Measurements from ENCODE around the gene GAGE12D. TPM values are rescaled to one million over a fixed set of nuclear protein-coding genes. Genes with fewer than 3 reads are reported as not detected.
"Not testable (repeated sequence)": the region's sequence is repeated elsewhere in the genome, so short reads cannot be mapped to it uniquely, and the experiment has no call there.

Gene GAGE12D, protein sequence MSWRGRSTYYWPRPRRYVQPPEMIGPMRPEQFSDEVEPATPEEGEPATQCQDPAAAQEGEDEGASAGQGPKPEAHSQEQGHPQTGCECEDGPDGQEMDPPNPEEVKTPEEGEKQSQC
- total RNA-seq (2012; rRNA removed), result not detected in 2 replicates
- polyA plus RNA-seq (2012; rRNA removed), result not detected in 2 replicates
- not detected in 2 replicates for polyA plus RNA-seq (2012; cell fraction: cytosol; rRNA removed)
- polyA plus RNA-seq (2012; cell fraction: nucleus; rRNA removed; ENCODE audit: low replicate concordance), result not detected in 2 replicates
- not detected for Bru-seq, nascent RNA
- not detected for BruChase-seq, experiment 1, labeled RNA remaining after a 6-hour chase
- BruChase-seq, experiment 2, labeled RNA remaining after a 2-hour chase, result not detected
- long read RNA-seq, result 0 reads

GRCh38 chrX:49541433-49541832 lies at the start of gene GAGE12D:
GAGE12D (plus strand) TSS chrX:49541733; CDS start chrX:49542888, 1,155 bp downstream.
- H4K5ac ChIP-seq (ENCODE audit: low read depth, low read length); dilution Hi-C loops (cut with HindIII; ENCODE audit: low sequenced_read_pairs, unreplicated experiment); H3K4me1 ChIP-seq (ENCODE audit: control insufficient read depth, insufficient read depth, low read length); H3K9me3 ChIP-seq (ENCODE audit: control insufficient read depth, insufficient read depth, low read length); H2BK20ac ChIP-seq (ENCODE audit: low read depth, low read length); DNase-seq; H3K4ac ChIP-seq (ENCODE audit: low read depth, low read length); CTCF ChIA-PET; H3K27me3 ChIP-seq (ENCODE audit: control insufficient read depth, insufficient read depth, low read length); H3K14ac ChIP-seq (replicated peaks; ENCODE audit: low read depth, low read length); H4K91ac ChIP-seq (ENCODE audit: insufficient read depth, low read depth, low read length); H3K79me1 ChIP-seq (ENCODE audit: low read depth in 1 of 2, low read length in 2 of 2); H2AFZ ChIP-seq (replicated peaks; ENCODE audit: low read length, poor library complexity); H3K9ac ChIP-seq (ENCODE audit: low read depth, low read length); intact Hi-C loops (cut with micrococcal nuclease); H2BK15ac ChIP-seq (ENCODE audit: low read depth, low read length); H3K18ac ChIP-seq (ENCODE audit: low read depth, low read length); H3K27ac ChIP-seq (ENCODE audit: insufficient read depth, low read length); BruUV-seq (replicated peaks); in situ Hi-C loops (cut with MboI; ENCODE audit: low sequenced_read_pairs); H4K20me1 ChIP-seq (ENCODE audit: insufficient read depth, low read length); H3K9me1 ChIP-seq (ENCODE audit: insufficient read depth, low read length); H2AK9ac ChIP-seq (replicated peaks; ENCODE audit: low read depth, low read length, poor library complexity); H2BK5ac ChIP-seq (ENCODE audit: low read depth, low read length, poor library complexity, severe bottlenecking); ATAC-seq (ENCODE audit: low read depth); H2AK5ac ChIP-seq (ENCODE audit: low read depth, low read length); H2BK120ac ChIP-seq (ENCODE audit: low read depth, low read length); POLR2A ChIA-PET (ENCODE audit: unreplicated experiment); H3K4me3 ChIP-seq (ENCODE audit: insufficient read depth, low read depth, low read length); H3K4me2 ChIP-seq (ENCODE audit: low read depth, low read length); H3K23ac ChIP-seq (ENCODE audit: low read depth, low read length); H3K36me3 ChIP-seq (ENCODE audit: control insufficient read depth, insufficient read depth, low read length); H3K56ac ChIP-seq (ENCODE audit: extremely low read depth, insufficient read depth, low read length); H4K8ac ChIP-seq (ENCODE audit: low read depth in 2 of 2, low read length in 2 of 2): not testable (repeated sequence)
- no CpG with 5 or more reads among the region's 16 CpGs for WGBS, 2 experiments (ENCODE audit: extremely low coverage in 2 of 2, insufficient read length in 1 of 2)

- H2AK9ac ChIP-seq (replicated peaks; ENCODE audit: low read depth, low read length, poor library complexity); H3K4me2 ChIP-seq (ENCODE audit: low read depth, low read length); DNase-seq; H2BK5ac ChIP-seq (ENCODE audit: low read depth, low read length, poor library complexity, severe bottlenecking); H2BK15ac ChIP-seq (ENCODE audit: low read depth, low read length); POLR2A ChIA-PET (ENCODE audit: unreplicated experiment); CTCF ChIA-PET; ATAC-seq (ENCODE audit: low read depth); H3K27me3 ChIP-seq (ENCODE audit: control insufficient read depth, insufficient read depth, low read length); H2BK120ac ChIP-seq (ENCODE audit: low read depth, low read length); H4K5ac ChIP-seq (ENCODE audit: low read depth, low read length); H2AFZ ChIP-seq (replicated peaks; ENCODE audit: low read length, poor library complexity); H3K4ac ChIP-seq (ENCODE audit: low read depth, low read length); H3K9me3 ChIP-seq (ENCODE audit: control insufficient read depth, insufficient read depth, low read length); intact Hi-C loops (cut with micrococcal nuclease); H2AK5ac ChIP-seq (ENCODE audit: low read depth, low read length); H4K20me1 ChIP-seq (ENCODE audit: insufficient read depth, low read length); H4K8ac ChIP-seq (ENCODE audit: low read depth in 2 of 2, low read length in 2 of 2); H3K4me1 ChIP-seq (ENCODE audit: control insufficient read depth, insufficient read depth, low read length); H3K4me3 ChIP-seq (ENCODE audit: insufficient read depth, low read depth, low read length); H3K56ac ChIP-seq (ENCODE audit: extremely low read depth, insufficient read depth, low read length); H4K91ac ChIP-seq (ENCODE audit: insufficient read depth, low read depth, low read length); H3K18ac ChIP-seq (ENCODE audit: low read depth, low read length); H3K23ac ChIP-seq (ENCODE audit: low read depth, low read length); H3K27ac ChIP-seq (ENCODE audit: insufficient read depth, low read length); H3K79me1 ChIP-seq (ENCODE audit: low read depth in 1 of 2, low read length in 2 of 2); H3K36me3 ChIP-seq (ENCODE audit: control insufficient read depth, insufficient read depth, low read length); in situ Hi-C loops (cut with MboI; ENCODE audit: low sequenced_read_pairs); H3K9me1 ChIP-seq (ENCODE audit: insufficient read depth, low read length); H3K14ac ChIP-seq (replicated peaks; ENCODE audit: low read depth, low read length); H3K9ac ChIP-seq (ENCODE audit: low read depth, low read length); H2BK20ac ChIP-seq (ENCODE audit: low read depth, low read length); dilution Hi-C loops (cut with HindIII; ENCODE audit: low sequenced_read_pairs, unreplicated experiment); BruUV-seq (replicated peaks): not testable (repeated sequence)
- WGBS, 2 experiments (ENCODE audit: extremely low coverage in 2 of 2, insufficient read length in 1 of 2), result no CpG with 5 or more reads among the region's 16 CpGs
Observed at GRCh38 chrX:49531877-49532276, 9.7 kb upstream of the GAGE12D start, which contains the start of gene GAGE12C. GAGE12C (plus strand) TSS chrX:49532177; CDS start chrX:49533332, 1,155 bp downstream.
